Stimulated activated CD4-positive, alpha-beta T cell treated with anti-CD3 and anti-CD28 coated beads, Interleukin-15, amount 100 ng/mL, for 48 hours (primary cell): ENCODE results near the gene ZSCAN20.

Experiments used
- DNase-seq, 2 donors: peaks; one replicate each; pipeline ENCODE4 v3.0.0-alpha.2; 2020; ENCODE audit warnings: low read depth in 2 of 2

ZSCAN20 gene

DNA sequence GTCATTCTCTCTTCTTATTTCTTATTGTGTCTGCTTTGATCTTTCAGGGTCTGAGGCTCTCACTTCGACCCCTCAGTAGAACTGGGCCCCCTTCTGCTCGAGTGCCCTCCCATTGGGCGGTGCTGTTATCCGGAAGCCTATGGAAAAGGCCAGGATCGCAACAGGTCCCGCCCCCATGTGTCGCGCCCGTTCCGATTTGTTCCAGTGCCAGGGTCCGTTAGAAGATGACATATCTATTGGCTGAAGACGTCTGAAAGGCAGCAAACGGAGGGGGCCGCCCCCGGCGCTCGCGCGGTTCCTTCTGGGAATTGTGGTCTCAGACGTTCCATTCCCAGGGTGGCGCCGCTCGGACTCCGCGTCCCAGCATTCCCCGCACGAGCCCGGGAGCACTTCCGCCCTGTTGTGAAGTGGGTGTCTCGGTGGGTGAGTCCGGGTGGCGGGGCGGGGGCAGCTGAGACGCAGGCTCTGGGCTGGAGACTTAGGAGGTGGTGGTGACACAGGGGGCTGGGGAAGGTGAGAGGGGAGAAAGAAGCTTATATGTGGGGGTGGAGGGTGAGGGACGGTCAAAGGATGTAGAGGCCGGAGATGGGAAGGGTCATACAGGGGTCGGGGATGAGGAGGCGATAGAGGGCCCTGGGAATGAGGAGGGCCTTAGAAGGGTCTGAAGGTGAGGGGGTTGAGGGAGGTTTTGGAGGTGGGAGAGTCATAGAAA lies at the start of gene ZSCAN20:
Gene ZSCAN20 (plus strand): TSS at position 377 of the 712 bp plus-strand sequence. CDS start 6,644 bp downstream, outside the sequence.
- peak; percentile 85 to 86 for DNase-seq

DNA sequence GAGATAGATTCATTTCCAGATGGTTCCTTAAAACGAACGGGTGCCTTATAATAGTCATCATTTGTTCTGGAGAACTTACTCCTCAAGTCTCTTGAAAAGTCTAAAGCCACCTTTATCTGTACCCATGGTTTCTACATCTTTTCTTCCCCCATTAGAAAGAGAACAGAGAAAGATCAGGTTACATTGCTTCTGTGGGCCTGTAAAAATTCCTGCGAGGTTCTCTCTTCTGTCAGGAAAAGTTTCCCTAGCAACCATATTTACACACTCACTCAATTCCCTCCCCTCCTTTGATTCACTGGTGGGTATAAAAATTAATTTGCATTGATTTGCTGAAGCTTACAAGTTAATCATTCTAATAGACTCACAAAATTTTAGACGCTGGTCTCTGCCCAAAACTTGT lies 48.2 kb upstream of the ZSCAN20 start:
- DNase-seq = no peak

DNA sequence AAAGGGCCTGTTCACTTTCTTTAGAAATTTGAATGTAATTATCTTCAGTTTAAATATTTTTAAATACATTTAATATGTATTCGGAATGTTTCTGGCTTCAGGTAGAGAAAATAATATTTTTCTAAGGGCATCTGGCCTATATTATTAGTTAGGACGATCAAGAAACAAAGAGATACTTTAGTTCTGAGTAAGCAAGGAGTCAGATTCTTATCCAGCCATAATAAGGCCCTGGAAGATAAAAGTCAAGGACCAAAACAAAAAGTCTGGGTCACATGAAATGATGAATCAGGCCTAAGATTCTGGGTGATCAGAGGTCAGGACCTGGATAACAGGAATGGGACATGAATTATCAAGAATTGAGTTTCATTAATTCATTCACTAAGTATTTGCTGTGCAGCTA lies 47.8 kb upstream of the ZSCAN20 start:
- no peak for DNase-seq

DNA sequence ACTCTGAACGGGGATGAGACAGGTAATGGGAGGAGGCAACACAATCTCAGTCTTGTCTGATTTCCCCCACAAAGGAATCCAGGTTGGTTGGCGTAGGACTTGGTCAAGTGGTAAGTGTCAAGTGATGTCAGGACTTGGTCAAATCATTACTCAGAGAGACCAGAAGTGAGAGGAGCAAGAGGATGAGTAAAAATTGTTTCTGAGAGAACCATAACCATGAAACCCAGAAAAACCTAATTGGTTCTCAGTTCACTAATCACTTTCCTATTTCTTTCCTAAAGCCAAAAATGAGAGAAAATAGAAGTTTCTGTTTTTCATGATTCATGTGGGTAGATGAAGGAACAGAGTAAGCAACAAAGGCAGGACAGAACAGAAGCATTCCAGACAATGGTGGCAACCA lies 46.5 kb upstream of the ZSCAN20 start:
- DNase-seq = no peak

DNA sequence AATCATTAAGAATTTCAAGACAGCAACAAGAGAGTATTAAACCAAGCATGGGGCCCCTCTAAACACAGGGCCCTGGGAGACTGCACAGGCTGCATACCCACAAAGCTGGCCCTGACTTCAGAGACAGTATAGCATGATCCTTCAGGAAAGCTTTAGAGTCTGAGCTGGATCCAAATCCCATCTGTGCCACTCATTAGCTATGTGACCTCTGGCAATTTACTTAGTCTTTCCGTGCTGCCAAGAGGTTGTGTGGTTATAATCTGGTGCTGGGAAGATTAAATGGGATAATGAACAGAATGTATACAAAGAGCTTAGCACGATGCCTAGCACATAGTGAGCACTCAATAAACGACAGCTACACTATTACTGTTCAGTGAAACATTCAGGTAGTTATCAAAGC lies 45.5 kb upstream of the ZSCAN20 start:
- no peak for DNase-seq

DNA sequence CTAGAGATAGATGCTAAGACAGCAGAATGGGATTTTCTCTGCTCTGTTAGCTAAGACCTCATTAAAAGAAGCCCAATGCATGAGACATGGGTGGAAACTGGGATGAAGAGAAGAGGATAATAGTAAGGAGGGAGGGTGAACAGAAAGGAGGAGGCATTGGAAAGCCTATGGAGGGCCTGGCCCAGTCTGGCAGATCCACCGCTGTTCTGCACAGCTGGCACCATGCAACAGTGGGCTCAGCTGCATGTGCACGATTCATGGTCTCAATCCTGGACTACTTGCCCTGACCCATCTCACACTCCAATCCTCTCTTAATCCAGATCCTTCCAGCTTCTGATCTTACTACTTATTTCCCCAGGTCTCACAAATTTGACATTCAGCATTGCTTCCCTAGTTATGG lies 43.8 kb upstream of the ZSCAN20 start:
- no peak for DNase-seq

DNA sequence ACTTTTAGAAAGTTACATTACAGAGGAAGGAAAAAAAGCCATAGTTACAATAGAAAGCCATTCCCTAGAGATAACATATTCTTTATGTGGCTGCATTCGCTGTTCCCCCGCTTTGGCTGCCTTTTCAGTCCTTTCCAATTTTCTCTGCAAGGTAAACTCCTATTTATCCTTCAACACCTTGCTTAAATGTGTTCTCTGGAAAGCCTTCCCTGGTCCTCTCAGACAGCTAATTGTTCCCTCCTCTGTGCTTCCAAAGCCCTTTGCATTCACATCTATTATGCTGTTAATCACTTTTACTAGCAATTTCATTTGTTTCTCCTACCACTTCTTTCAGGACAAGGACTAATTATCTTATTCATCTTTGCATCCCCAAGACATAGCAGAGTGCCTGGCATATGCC lies 43.1 kb upstream of the ZSCAN20 start:
- DNase-seq = no peak

DNA sequence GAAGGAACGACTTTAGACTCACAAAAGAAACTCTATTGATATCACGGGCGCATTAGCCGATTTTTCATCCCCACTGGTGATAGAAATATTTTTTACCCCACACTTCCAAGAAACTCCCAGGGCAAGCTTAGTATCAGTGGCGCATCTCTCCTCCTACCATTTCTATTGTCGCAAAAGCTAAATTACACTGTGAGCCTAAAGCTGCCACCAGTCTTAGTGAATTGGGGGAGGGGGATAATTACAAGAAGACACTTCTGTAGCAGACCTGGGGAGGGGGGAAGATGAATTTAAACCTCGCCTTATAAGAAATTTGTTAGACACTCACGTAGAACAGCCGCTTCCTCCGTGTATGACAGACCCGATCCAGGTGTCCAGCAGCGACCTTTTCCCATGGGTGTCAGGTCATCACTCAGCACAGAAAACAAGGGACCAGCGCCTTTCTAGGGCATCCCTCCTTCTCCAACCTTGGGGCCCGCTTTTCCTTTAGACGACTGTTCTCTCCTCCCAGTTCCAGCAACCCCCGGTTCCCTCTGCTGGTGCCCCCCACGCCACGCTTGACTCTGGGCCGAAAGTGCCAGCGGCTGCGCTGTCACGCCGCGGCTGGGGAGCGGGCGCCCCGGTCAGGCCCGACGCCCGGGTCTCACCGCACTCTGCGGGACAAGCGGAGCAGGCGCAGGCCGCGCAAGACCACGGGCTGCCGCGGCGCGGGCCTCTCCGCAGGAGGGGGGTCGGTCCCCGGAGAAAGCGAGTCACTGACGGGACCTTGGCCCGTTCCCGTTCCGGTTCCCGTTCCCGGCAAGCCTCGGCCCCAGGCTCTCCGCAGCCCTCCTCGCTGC lies 42.4 kb upstream of the ZSCAN20 start:
- no peak for DNase-seq

DNA sequence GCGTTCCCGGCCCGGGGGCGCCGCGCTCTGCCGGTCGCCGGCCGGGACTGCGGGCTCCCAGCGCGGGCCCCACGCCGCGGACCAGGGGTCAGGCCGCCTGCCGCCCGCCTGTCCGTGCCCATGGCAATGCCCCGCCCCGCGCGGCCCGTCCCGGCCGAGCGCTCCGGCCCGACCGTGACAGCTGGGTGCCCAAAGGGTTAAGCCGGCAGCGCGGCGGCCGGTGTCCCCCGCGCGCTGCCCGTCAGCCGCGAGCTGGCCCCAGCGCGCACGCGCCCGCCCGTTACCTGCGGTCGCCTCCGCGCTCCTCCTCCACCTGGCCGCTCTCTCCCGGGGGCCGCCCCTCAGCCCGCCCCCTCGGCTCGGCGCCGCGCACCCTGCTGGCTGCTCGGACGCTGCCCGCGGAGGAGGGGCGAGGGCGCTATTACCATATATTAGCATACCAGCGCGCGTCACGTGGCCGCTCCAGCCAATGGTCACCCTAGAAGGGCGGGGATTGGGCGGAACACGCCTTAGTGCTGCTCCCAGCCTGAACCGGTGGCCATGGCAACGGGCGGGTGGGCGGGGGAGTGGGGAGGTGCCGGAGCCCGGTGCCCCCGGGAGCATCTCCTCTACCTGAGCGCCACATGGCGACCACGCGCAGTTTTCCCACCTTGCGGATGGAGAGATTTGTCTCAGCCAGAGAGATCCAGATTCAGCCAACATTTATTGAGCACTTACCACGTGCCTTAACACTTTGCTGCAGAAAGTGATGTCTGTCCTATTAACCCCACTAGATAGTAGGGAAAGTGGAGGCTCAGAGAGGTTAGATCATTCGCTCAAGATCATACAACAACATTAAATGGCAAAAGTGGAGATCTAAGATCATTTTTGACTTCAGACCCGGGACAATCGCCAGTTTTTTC lies 41.5 kb upstream of the ZSCAN20 start, which contains the start of gene PHC2:
Gene PHC2 (minus strand): TSS at position 404 of the 902 bp plus-strand sequence. CDS start 55,556 bp downstream, outside the sequence.
- peak; percentile 85 to 90 for DNase-seq

DNA sequence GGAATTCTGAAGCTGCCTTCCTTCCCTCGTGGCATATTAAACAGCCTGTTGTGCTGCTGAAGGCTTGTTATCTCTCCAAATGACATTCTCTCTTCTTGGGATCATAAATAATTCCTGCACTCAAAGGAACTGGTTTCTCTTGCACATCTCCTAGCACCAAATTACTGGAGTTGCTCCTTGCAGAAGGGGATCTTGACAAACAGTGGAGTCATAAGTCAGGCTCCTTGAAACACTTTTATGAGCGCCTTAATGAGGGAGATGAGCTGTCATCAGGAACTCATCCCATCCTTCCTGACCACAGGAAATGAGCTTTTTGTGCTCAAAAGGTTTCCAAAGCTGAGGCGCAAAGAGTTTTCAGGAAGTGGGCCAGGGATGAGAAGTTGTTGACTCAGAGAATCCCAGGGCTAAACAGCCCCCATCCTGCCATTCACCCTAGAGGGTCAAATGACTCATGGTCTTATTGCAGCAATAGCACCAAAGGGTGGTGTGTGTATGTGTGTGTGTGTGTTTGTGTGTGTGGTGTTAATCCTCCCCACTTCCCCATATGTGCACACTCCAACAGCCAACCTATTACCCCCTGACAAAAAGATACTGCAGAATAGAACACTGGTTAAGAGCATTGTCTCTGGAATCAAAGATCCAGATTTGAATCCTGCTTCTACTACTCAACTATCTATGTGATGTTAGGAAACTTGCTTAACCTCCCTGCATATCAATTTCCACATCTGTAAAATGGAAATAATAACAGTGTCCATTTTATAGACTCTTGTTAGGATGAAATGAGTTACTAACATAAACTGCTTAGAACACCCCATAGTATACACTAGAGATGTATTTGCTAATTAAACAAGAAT lies 38.7 kb upstream of the ZSCAN20 start:
- DNase-seq = no peak

DNA sequence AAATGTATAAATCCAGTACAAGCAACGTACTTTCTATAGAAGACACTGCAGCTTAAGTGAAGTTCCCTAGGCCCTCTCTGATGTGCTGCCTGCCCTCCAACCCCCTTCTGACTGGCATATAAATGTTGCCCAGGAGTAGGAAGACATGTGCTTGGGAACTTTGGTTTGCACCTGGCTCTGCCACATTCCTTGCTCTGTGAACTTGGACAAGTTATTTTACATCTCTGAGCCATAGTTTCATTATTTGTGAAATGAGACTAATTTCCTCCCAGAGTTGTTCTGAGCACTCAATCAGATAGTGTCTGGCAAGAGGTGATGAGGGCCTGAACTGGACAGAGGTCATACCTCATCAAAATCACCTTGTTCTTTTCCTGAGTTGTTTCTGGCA lies 38.1 kb upstream of the ZSCAN20 start:
- DNase-seq = no peak

DNA sequence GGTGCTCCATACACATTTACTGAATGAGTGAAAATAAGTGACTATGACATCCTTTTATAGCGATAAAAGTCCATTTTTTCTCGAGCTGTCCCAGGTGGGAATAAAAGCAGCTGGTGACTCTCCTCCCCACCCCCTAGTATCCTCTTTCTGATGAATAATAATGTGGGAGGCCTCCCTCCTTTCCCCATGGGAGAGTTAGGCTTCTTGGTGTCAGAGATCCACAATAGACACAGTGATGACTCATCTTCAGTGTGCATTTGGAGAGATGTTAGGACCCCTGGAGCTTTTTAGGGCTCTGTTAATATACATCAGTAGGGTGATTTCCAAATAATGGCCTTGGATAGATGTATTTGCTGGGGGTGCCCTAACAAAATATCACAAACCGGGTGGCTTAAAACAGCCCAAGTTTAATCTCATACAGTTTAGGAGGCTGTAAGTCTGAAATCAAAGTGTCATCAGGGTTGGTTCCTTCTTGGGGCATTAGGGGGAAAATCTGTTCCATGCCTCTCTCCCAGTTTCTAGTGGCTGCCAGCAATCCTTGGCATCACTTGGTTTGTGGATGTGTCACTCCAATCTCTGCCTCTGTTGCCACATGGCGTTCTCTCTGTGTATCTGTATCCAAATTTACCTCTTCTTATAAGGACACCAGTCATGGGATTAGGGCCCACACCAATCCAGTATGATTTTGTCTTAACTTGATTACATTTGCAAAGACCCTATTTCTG lies 37.2 kb upstream of the ZSCAN20 start:
- DNase-seq = no peak

DNA sequence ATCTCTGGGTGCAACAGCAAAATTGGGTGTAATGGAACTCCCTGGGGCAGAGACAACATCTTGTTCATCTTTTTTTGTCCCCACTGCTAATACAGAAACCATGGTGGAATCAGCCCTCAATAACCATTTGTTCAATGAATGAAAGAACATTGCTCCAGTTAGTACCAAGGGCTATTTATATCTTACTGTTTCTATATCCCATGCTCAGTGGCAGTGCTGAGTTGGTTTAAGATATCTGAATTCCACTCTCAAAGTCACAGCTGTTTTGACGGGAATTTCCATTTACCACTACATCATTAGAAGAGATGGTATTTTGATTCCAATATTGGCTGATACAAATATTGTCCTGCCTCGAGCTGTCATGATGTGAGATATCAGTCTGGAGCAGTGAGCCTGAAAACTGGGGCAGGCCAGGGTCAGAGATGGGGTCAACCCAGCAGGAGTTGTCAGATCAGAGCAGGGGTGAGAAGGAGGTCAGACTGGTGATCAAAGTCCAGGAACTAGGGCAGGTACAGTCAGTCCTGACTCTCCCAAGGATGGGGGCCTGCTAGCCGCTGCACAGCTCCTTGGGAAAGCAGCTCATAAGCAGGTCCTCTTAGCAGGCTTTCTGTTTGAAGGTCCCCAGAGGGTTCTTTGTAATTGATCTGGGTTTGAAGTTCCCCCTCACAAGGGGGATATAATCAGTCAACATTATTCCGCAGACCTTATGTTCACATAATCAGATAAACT lies 35.7 kb upstream of the ZSCAN20 start:
- no peak for DNase-seq

DNA sequence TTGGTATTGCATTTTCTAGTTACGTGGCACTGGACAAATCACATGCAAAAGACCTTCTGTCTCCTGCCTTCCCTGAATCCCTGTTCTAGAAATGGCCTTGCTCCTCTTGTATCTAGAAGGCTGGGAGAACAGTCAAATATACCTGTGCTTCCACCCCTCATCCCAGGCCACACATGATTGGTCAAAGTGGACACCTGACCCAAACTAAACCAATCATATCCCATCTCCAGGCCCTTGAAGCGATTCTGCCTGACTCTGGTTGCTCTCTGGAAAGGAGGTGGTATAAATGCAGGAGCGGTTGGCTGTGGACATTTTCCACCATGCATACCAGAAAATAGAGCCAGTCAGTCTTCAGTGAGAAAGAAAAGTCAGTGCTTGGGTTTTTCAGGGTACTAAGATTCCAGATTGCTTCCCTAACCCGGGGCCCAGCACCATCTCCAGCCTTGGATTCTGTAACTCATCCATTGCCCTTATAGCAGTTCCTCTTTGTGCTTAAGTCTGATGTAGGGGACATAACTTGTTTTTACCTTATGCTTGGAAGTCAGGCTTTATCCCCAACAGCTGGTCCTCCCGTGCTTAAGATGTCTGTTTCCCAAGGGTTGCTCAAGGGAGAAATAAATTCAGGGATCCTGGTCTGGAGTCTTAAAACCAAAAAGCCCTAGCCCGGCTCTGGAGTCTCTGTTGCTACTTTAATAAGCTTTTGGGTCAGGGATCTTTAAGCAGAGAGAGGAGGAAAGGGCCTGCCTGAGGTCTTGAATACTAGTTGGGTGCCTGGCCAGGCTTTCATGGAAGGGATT lies 33.9 kb upstream of the ZSCAN20 start:
- no peak for DNase-seq

DNA sequence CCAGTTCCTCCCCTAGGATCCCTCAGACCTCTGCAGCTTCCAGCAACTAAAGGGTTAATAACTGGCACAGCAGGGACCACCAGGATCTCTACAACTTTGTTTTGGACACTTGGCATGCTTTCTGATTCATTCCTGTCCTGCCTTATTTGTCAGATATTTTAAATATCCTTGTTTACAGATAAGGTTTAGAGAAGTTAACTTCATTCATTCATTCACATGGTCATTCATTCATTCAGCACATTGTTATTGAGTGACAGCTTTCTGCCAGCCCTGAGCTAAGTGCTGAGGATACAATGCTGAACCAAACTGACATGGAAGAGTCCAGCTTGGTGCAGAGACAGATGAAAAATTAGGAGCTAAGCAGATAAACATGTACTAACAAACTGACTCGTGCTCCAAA lies 32.8 kb upstream of the ZSCAN20 start:
- no peak for DNase-seq

DNA sequence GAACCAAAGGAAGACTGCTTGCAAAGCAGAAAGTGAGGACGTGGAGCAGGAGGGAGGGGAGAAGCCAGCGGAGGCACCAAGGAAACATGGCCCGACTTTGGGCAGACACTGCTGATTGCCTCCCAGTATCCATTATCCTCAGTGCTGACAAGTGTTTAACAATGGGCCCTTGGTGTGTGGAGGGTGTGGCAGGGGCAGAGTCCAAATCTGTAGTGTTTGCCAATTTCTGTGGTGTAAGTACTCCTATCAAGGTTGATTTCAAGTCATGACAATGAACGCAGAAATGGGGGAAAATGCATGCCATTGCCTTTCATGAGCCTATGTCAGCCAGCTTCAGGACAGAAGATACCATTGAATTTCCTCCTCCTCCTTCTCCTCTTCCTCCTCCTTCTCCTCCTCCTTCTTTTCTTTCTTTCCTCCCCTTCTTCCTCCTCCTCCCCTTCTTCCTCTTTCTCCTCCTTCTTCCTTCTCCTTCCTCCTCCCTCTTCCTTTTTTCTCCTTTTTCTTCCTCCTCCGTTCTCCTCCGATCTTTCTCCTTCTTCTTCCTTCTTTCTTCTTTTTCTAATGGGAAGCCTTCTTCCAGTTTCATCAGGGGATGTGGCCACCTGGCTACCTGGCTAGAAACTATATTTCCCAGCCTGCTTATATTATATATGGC lies 31.2 kb upstream of the ZSCAN20 start:
- DNase-seq = no peak

DNA sequence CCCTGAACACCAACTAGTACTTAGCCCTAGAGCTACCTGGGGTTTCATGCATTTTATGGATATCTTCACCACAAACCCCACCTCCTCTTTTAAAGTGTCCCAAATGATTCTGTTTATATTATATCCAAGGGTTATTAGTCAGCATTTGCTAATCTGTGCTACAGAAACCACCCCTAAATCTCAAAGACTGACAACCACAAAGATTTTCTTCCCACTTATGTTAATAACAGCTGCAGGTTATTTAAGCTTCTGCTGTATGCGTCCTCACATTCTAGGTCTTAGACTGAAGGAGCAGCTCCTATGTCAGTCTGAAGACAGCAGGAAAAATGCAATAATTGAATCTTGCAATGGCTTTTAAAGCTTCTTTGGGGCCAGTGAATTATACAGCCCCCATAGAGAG lies 30.3 kb upstream of the ZSCAN20 start:
- DNase-seq = no peak

DNA sequence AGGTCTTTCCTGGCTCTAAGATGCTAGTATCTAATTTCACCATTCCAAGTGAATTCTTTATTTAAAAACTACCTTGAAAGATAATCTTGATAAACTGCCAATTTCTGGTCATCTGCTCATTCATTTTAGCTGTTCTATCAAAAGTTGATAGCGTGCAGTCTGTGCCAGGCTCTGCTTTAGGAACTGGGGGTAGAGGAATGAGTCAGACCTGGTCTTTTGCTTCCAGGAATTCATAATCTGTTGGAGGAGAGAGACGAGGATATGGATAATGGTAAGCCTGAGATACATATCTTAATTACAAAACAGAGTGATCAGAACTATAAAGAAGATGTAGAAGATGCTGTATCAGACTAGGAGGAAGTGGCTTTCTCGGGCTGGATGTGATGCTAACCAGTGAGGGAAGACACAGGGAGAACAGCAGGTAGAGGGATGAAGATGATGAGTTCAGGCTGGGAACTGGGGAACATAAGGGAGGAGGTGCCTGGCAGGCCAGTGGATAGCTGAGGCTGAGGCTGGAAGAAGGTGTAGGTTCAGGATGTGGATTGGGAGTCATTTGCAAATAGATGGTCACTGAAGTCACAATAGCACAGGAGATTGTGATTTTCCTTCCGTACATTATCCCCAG lies 29.3 kb upstream of the ZSCAN20 start:
- no peak for DNase-seq
